GM12878 (cell line): Measurements from ENCODE around the gene LRRC40.
"Not testable (repeated sequence)": the region's sequence is repeated elsewhere in the genome, so short reads cannot be mapped to it uniquely, and the experiment has no call there.

ENCODE experiments used
- BCL11A ChIP-seq: IDR thresholded peaks from 2 replicates; pipeline ENCODE4 v1.6.1; 2011; ENCODE audit warnings: low read depth, low read length
- CBX5 ChIP-seq: sonication (generic); IDR thresholded peaks from 2 replicates; pipeline ENCODE4 v1.6.1; 2016; ENCODE audit warnings: low read depth, moderate library complexity, mild to moderate bottlenecking, inconsistent platforms
- DPF2 ChIP-seq: fragments of 450-650 bp; IDR thresholded peaks from 2 replicates; pipeline ENCODE4 v1.6.1; 2017; ENCODE audit warnings: mild to moderate bottlenecking
- EGR1 ChIP-seq, 2 experiments: IDR thresholded peaks; 1 replicate in 1 of 2; 2 replicates in 1 of 2; pipeline ENCODE4 v1.6.1; 2011 to 2012; ENCODE audit warnings: low read depth in 2 of 2, low read length in 2 of 2, borderline replicate concordance in 1 of 2, mild to moderate bottlenecking in 1 of 2, moderate library complexity in 1 of 2
- EZH2 ChIP-seq: IDR thresholded peaks from 2 replicates; pipeline ENCODE4 v1.6.1; 2012; ENCODE audit warnings: low read depth, mild to moderate bottlenecking, control low read depth, inconsistent platforms, low read length, borderline replicate concordance; ENCODE audit not compliant: control insufficient read depth
- NFYA ChIP-seq: IDR thresholded peaks from 2 replicates; pipeline ENCODE4 v1.6.1; 2011; ENCODE audit warnings: low read depth, mild to moderate bottlenecking, low read length, improper control_type of control experiment, borderline replicate concordance
- NFYB ChIP-seq: IDR thresholded peaks from 2 replicates; pipeline ENCODE4 v1.6.1; 2011; ENCODE audit warnings: low read depth, mild to moderate bottlenecking, low read length, improper control_type of control experiment, moderate library complexity; ENCODE audit not compliant: insufficient read depth
- POLR2A ChIP-seq: IDR thresholded peaks from 2 replicates; pipeline ENCODE4 v1.6.1; 2011; ENCODE audit warnings: low read depth, mild to moderate bottlenecking, low read length
- STAT1 ChIP-seq: fragments of 450-650 bp; conservative IDR thresholded peaks from 2 replicates; pipeline ENCODE4 v1.6.1; 2014; ENCODE audit warnings: antibody characterized with exemption, mild to moderate bottlenecking
- ZBTB33 ChIP-seq: fragments of 450-650 bp; IDR thresholded peaks from 2 replicates; pipeline ENCODE4 v1.6.1; 2017; ENCODE audit warnings: mild to moderate bottlenecking
- ZZZ3 ChIP-seq: IDR thresholded peaks from 2 replicates; pipeline ENCODE4 v1.6.1; 2011; ENCODE audit warnings: low read depth; ENCODE audit not compliant: control insufficient read depth, insufficient read length
- TF ChIP-seq, protein P1 (sequence below), 3 experiments: IDR thresholded peaks in 2 of 3; conservative IDR thresholded peaks in 1 of 3; 2 replicates each; pipeline ENCODE4 v1.5.1; 2011; ENCODE audit warnings: low read depth in 3 of 3, low read length in 3 of 3, mild to moderate bottlenecking in 3 of 3, control low read depth in 2 of 3, moderate library complexity in 2 of 3, inconsistent platforms in 1 of 3, mixed read lengths in 1 of 3; ENCODE audit not compliant: control insufficient read depth in 2 of 3, insufficient read depth in 1 of 3; ENCODE audit errors: extremely low read depth in 1 of 3

DNA sequence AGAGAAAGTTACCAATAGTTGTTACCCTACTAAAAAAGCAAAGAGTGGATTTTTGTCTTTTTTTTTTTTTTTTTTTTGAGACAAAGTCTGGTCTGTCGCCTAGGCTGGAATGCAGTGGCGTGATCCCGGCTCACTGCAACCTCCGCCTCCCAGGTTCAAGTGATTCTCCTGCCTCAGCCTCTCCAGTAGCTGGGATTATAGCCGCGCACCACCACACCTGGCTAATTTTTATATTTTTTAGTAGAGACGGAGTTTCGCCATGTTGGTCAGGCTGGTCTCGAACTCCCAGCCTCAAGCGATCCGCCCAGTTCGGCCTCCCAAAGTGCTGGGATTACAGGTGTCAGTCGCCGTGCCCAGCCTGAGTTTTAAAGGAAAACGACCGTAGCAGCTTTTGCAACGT lies 1.5 kb upstream of the LRRC40 start:
- TF ChIP-seq ZBTB33; CBX5; NFYB; POLR2A; EZH2; ZZZ3; DPF2; EGR1 (IDR thresholded peaks at IDR 0.05; ENCODE audit: borderline replicate concordance in 1 of 2, low read depth in 2 of 2, low read length in 2 of 2); BCL11A; NFYA; STAT1: not testable (repeated sequence)
- TF ChIP-seq, protein P1, sequence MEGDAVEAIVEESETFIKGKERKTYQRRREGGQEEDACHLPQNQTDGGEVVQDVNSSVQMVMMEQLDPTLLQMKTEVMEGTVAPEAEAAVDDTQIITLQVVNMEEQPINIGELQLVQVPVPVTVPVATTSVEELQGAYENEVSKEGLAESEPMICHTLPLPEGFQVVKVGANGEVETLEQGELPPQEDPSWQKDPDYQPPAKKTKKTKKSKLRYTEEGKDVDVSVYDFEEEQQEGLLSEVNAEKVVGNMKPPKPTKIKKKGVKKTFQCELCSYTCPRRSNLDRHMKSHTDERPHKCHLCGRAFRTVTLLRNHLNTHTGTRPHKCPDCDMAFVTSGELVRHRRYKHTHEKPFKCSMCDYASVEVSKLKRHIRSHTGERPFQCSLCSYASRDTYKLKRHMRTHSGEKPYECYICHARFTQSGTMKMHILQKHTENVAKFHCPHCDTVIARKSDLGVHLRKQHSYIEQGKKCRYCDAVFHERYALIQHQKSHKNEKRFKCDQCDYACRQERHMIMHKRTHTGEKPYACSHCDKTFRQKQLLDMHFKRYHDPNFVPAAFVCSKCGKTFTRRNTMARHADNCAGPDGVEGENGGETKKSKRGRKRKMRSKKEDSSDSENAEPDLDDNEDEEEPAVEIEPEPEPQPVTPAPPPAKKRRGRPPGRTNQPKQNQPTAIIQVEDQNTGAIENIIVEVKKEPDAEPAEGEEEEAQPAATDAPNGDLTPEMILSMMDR (IDR thresholded peaks at IDR 0.05 in 2 of 3, conservative IDR thresholded peaks at IDR 0.05 in 1 of 3; ENCODE audit: control insufficient read depth in 2 of 3, extremely low read depth in 1 of 3, insufficient read depth in 1 of 3, low read depth in 3 of 3, low read length in 3 of 3), result not testable (repeated sequence)
